Iris pigment epithelial cell (primary cell): Measurements from ENCODE around the gene MYBPC1.
"Not testable (repeated sequence)": the region's sequence is repeated elsewhere in the genome, so short reads cannot be mapped to it uniquely, and the experiment has no call there.

Experiments used
- DNase-seq: peaks from one replicate; pipeline ENCODE4 v3.0.0-alpha.2; 2011; ENCODE audit warnings: low read depth

MYBPC1 gene

GRCh38 chr12:101733166-101733565, 138.4 kb downstream of the MYBPC1 start:
- no peak for DNase-seq

- not testable (repeated sequence) for DNase-seq
Observed at GRCh38 chr12:101734482-101734881, 139.7 kb downstream of the MYBPC1 start.
